Measurements from ENCODE around the gene CYTH3. TPM values are rescaled to one million over a fixed set of nuclear protein-coding genes. Genes with fewer than 3 reads are reported as not detected.

Gene CYTH3
- total RNA-seq, 1 donor from 2014 or later = 24.1 TPM

- DNase-seq (ENCODE audit: low read depth, low spot score) = no peak
- no peaks in the 10 kb centered on the region for H3K9me3 Mint-ChIP-seq
- peaks cover 63% of the 10 kb centered on the region for H3K4me1 Mint-ChIP-seq
- no peaks in the 10 kb centered on the region for H3K27me3 Mint-ChIP-seq (ENCODE audit: low read depth)
- H3K36me3 Mint-ChIP-seq (ENCODE audit: low read depth) = no peaks in the 10 kb centered on the region
- H3K27ac Mint-ChIP-seq (ENCODE audit: unreplicated experiment) = no peak overlapping the region
- TF ChIP-seq, protein P1, sequence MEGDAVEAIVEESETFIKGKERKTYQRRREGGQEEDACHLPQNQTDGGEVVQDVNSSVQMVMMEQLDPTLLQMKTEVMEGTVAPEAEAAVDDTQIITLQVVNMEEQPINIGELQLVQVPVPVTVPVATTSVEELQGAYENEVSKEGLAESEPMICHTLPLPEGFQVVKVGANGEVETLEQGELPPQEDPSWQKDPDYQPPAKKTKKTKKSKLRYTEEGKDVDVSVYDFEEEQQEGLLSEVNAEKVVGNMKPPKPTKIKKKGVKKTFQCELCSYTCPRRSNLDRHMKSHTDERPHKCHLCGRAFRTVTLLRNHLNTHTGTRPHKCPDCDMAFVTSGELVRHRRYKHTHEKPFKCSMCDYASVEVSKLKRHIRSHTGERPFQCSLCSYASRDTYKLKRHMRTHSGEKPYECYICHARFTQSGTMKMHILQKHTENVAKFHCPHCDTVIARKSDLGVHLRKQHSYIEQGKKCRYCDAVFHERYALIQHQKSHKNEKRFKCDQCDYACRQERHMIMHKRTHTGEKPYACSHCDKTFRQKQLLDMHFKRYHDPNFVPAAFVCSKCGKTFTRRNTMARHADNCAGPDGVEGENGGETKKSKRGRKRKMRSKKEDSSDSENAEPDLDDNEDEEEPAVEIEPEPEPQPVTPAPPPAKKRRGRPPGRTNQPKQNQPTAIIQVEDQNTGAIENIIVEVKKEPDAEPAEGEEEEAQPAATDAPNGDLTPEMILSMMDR (conservative IDR thresholded peaks at IDR 0.05) = no peak
- H3K4me3 Mint-ChIP-seq = no peak overlapping the region
Measured at GRCh38 chr7:6254866-6255265, 17.6 kb downstream of the CYTH3 start.

DNA sequence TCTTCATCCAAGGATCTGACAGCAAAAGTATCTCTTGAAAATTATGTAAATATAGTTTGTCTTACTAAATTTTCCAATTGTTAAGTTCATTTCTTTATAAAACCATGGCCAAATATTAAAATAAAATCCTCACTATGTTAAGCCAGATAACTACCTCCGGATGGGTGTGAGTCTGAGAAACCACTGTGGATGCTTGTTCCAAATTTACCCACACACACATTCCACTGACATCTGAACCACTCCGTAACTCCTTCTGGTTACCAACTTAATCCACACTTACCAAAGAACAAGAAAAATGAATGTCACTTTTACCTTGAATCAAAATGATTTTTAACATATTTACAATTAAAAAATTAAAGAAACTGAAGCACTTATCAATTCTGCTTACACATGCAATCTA, 19.7 kb downstream of the CYTH3 start:
- H3K4me1 Mint-ChIP-seq = peaks cover 70% of the 10 kb centered on the region
- DNase-seq (ENCODE audit: low read depth, low spot score) = no peak
- H3K36me3 Mint-ChIP-seq (ENCODE audit: low read depth) = peaks cover 2% of the 10 kb centered on the region
- no peak overlapping the region for H3K27ac Mint-ChIP-seq (ENCODE audit: unreplicated experiment)
- TF ChIP-seq, protein P1 (conservative IDR thresholded peaks at IDR 0.05) = no peak
- H3K4me3 Mint-ChIP-seq = no peak overlapping the region
- no peaks in the 10 kb centered on the region for H3K9me3 Mint-ChIP-seq
- no peaks in the 10 kb centered on the region for H3K27me3 Mint-ChIP-seq (ENCODE audit: low read depth)

DNA sequence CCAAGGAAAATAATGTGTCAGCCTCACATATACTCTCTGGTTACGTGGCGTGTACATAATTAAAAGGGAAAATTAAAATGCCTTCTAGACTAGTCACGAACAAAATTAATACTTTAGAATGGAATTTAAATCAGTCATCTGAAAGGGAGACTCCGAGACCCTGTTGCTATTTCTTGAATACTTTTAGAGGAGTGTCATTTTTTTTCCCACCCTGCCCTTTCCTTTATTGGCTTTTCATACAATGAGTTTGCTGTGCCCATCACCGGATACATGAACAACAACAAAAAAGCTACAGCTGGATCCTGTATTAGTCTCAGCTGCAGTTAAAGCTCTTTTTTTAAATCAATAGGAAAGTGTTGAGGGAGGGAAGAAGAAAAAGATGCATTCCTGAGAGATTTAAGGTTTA, 20.1 kb downstream of the CYTH3 start:
- Mint-ChIP-seq H3K4me3 (peak overlapping the region; percentile 5), H3K27ac (ENCODE audit: unreplicated experiment) (no peak overlapping the region), H3K36me3 (ENCODE audit: low read depth) (peaks cover 2% of the 10 kb centered on the region), H3K4me1 (peaks cover 66% of the 10 kb centered on the region), H3K9me3 (no peaks in the 10 kb centered on the region), H3K27me3 (ENCODE audit: low read depth) (no peaks in the 10 kb centered on the region)
- no peak for DNase-seq (ENCODE audit: low read depth, low spot score)
- TF ChIP-seq, protein P1 (conservative IDR thresholded peaks at IDR 0.05) = no peak

DNA sequence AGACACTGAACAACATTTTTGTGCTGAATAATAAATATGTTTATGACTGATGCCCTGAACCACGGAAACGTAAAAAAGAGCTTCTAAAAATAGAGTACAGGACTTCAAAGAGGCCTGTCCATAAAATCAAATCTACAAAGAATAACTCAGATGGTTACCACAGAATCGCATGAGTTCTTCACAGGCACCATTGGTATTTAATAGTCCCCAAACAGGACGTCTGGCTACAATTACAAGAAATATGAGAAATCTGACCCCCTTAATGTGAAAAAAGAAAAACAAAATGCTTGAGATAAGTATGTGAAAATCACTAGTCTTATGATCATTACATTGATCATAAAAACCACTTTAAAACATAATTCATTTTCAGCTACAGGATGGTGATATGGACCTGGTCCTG, 20.8 kb downstream of the CYTH3 start:
- H3K4me1 Mint-ChIP-seq = peaks cover 65% of the 10 kb centered on the region
- TF ChIP-seq, protein P1 (conservative IDR thresholded peaks at IDR 0.05) = no peak
- H3K9me3 Mint-ChIP-seq = no peaks in the 10 kb centered on the region
- H3K36me3 Mint-ChIP-seq (ENCODE audit: low read depth) = peaks cover 2% of the 10 kb centered on the region
- H3K27ac Mint-ChIP-seq (ENCODE audit: unreplicated experiment) = peak overlapping the region; percentile 54
- no peak overlapping the region for H3K4me3 Mint-ChIP-seq
- no peak for DNase-seq (ENCODE audit: low read depth, low spot score)
- no peaks in the 10 kb centered on the region for H3K27me3 Mint-ChIP-seq (ENCODE audit: low read depth)

DNA sequence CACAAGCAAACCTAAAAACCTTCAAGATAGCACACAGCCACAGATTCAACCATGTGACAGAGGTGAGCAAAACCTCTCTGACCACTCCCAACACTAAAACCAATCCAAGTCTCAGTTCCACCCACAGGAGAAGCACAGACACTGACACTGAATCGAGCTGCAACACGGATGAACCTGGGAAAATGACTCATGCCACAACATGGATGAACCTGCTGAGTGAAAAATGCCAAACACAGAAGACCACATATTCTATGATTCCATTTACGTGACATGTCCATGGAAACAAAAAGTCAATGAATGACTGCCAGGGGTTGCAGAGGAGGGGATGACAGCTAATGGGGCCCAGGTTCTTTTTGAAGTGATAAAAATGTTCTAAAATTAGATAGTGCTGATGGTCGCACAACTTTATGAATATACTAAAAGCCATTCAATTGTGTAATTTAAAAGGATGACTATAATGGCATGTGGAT, 22.0 kb downstream of the CYTH3 start:
- Mint-ChIP-seq H3K27me3 (ENCODE audit: low read depth) (no peaks in the 10 kb centered on the region), H3K4me3 (no peak overlapping the region), H3K27ac (ENCODE audit: unreplicated experiment) (peak overlapping the region; percentile 53), H3K4me1 (peaks cover 63% of the 10 kb centered on the region), H3K9me3 (no peaks in the 10 kb centered on the region), H3K36me3 (ENCODE audit: low read depth) (peaks cover 2% of the 10 kb centered on the region)
- TF ChIP-seq, protein P1 (conservative IDR thresholded peaks at IDR 0.05) = no peak
- DNase-seq (ENCODE audit: low read depth, low spot score) = no peak

- Mint-ChIP-seq H3K4me3 (no peak overlapping the region), H3K36me3 (ENCODE audit: low read depth) (peaks cover 2% of the 10 kb centered on the region), H3K9me3 (no peaks in the 10 kb centered on the region), H3K27ac (ENCODE audit: unreplicated experiment) (no peak overlapping the region), H3K4me1 (peaks cover 58% of the 10 kb centered on the region), H3K27me3 (ENCODE audit: low read depth) (no peaks in the 10 kb centered on the region)
- DNase-seq (ENCODE audit: low read depth, low spot score) = no peak
- TF ChIP-seq, protein P1 (conservative IDR thresholded peaks at IDR 0.05) = no peak
Measured at GRCh38 chr7:6249043-6249442, 23.4 kb downstream of the CYTH3 start.
